HepG2 (cell line): ENCODE data around the gene RPLP1. TPM values are rescaled to one million over a fixed set of nuclear protein-coding genes. Genes with fewer than 3 reads are reported as not detected.

Experiments used
- polyA plus RNA-seq, 8 experiments: library from polyadenylated mRNA; depleted of rRNA in 3 of 8; stranded (reverse) in 7 of 8; unstranded in 1 of 8; fragments of >200 nt; fragmentation: Illumina TruSeq in 4 of 8; extraction: Trizol in 4 of 8; gene quantifications; 2 replicates each; pipeline versions ENCODE4 v1.2.1 to v1.2.3, GENCODE V29; 2011 to 2016; ENCODE audit warnings: low read depth in 4 of 8, missing spikeins in 1 of 8, mixed read lengths in 1 of 8; ENCODE audit not compliant: insufficient read depth in 1 of 8
- small RNA-seq, 3 experiments: library from RNA; depleted of rRNA; stranded (forward); fragments of <200 nt; gene quantifications; one replicate each; pipeline ENCODE3, GENCODE V24; 2012; ENCODE audit warnings: low read depth in 2 of 3, low replicate concordance in 1 of 3; ENCODE audit not compliant: insufficient read length in 3 of 3, insufficient read depth in 2 of 3
- total RNA-seq, 5 experiments: library from RNA; depleted of rRNA; stranded (reverse); fragments of >200 nt; fragmentation: Illumina TruSeq; extraction: Trizol; gene quantifications; 2 replicates each; pipeline ENCODE4 v1.2.3, GENCODE V29; 2016; ENCODE audit warnings: low read depth in 1 of 5

Gene RPLP1
- total and polyA plus RNA-seq, 2 of the 13 experiments (the other 11 are each of a cell fraction or from before 2014, with no cell fraction given), result 817 to 929 TPM

Small RNA genes within 50 kb of the gene (small RNA-seq; reads per million reads assigned to genes)
- gene RF00012, result 0 reads per million in 3 experiments

Other genes with a start within 250 kb of the RPLP1 start
- 0.11 and 0.53 TPM in 2 replicates for gene PAQR5, start 153.9 kb upstream of the RPLP1 start, total RNA-seq (2016; rRNA removed; fragmentation: Illumina TruSeq; extraction: Trizol)
- 1.3 and 1.4 TPM in 2 replicates for gene PAQR5, start 153.9 kb upstream of the RPLP1 start, polyA plus RNA-seq (2011; rRNA removed)
- gene KIF23, start 38.5 kb upstream of the RPLP1 start, total RNA-seq (2016; rRNA removed; fragmentation: Illumina TruSeq; extraction: Trizol), result 38.1 and 51.2 TPM in 2 replicates
- 8.4 and 11.3 TPM in 2 replicates for gene KIF23, start 38.5 kb upstream of the RPLP1 start, polyA plus RNA-seq (2011; rRNA removed)